HG03060 (cell line): ENCODE data around the gene NIT2.

Source experiments
- ATAC-seq: cut with Tn5 transposase; IDR thresholded peaks from one replicate; pipeline ENCODE4 v1.9.1; 2021; ENCODE audit warnings: low read depth, moderate number of reproducible peaks; ENCODE audit not compliant: unreplicated experiment

The NIT2 gene

GRCh38 chr3:100386437-100387074 is 52.0 kb downstream of the NIT2 start:
- no peak for ATAC-seq

GRCh38 chr3:100389025-100389424 is 54.5 kb downstream of the NIT2 start:
- ATAC-seq = no peak

DNA sequence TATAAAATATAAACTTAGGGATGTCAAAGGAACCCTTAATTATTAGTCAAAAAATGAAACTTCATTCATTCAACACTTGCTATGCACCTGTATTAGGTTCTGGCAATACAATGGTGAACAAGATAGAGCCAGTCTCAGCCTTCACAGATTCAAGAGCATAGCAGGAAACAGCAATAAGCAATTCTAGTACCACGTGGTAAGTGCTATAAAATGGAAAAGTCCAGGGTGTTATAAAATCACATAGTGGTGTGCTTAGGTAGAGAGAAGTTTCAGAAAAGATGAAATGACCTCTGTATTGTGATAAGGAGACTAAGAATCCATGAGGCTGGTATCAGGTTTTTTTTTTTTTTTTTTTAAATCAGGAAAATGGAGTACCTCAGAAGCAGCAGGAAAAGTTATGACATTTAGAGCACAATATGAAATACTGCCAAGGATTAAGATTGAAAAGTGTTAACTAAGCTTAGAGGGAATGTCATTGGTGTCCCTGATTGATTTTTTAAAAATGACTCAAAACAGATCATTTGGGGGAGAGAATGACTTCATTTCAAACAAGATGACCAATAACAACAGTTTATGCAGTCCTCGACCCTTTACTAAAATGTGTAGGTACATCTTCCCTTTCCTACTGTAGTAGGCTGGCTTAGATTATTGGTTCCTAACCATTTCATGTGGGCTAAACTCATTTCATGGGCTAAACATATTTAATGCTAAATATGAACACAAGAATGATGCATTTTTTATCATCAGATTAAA is 61.3 kb downstream of the NIT2 start:
- no peak for ATAC-seq

- ATAC-seq = no peak
These were observed 62.4 kb downstream of the NIT2 start for GRCh38 chr3:100396967-100397366.

- no peak for ATAC-seq
These were observed 64.9 kb downstream of the NIT2 start for GRCh38 chr3:100399341-100400071.

DNA sequence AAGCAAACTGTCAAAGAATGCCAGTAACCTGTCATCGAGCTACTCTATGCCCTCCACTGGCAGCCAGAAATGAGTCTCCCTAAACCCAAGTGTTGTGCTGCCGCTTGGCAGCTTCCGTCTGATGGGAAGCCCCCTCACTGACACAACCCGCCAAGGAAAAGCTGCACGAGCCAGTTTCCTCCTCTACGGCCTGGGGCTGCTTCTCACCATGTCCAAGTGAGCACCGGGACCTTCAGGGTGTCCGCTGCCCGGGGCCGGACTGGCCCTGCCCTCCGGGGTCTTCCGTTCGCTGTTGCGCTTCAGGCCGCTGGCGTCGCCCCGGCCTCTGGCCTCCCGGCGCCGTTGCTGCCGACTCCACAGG is 65.8 kb downstream of the NIT2 start:
- peak; percentile 4 for ATAC-seq

DNA sequence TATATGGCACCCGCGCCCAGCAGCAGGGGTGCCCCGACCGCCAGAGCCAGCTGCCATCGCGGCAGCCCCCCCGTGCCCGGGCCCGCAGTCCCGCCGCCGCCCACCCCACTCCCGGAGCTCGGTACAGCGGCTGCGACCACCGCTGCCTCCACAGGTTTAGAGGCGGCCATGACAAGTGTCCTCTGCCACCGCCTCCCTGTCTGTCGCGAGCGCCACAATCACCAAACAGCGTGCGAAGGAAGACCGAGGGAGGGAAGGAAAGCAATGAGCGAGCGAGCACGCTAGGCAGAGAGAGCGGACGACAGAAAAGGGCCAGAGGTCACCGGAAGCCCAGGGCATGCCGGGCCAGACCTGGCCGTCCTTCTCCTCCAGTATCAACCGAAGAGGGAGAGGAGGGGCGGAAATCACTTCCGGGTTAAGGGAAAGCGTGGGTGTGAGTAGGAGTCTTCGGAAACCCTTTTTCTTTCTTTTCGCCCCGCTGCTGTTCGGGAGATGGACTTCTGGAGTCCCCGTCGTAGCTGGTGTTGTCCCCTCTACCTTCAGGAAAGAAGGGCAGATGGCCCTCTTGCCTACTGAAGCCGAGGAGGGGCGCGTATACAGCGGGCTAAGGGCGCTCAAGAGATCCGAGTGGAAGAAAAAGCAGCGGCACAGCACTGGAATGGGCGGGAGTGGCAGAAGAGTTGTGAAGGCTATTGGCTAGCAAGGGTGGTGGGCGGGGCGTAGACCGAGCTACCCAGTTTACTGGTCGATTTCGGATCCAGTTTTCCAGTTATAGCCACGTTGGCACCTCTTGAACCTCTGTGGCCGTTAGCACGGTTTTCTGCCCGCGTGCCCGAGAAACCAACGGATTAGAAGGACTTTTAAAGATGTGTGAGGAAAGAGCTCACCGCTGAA is 66.5 kb downstream of the NIT2 start, which contains the start of the genes LNP1 and TOMM70:
TSS of gene LNP1 (plus strand) at position 760 of the 894 bp plus-strand sequence. CDS start 28,191 bp downstream, outside the sequence.
TSS of gene TOMM70 (minus strand) at position 310 of the 894 bp plus-strand sequence. CDS start at position 170, 140 bp downstream.
- ATAC-seq = peak; percentile 80

GRCh38 chr3:100401674-100402041 is 67.1 kb downstream of the NIT2 start:
- ATAC-seq = peak; percentile 5

GRCh38 chr3:100402256-100402655 is 67.7 kb downstream of the NIT2 start:
- ATAC-seq = no peak

DNA sequence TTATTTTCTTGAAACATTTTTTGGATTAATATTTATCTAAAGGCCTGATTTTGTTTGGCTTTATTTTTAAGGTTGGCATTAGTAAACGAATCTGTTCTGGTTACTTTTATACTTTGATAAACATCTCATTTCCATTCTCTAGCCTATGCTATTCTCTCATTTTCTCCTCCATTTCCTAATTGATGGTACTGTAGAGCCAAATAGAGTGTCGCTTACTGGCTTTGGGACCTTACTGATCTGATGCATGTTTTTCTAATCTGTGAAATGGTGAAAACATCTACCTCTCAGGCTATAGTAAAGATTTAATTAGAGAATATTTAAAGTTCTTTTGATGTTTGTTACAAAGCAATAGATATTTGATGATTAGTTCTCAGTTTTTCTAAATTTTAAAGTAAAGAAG is 68.3 kb downstream of the NIT2 start:
- no peak for ATAC-seq

DNA sequence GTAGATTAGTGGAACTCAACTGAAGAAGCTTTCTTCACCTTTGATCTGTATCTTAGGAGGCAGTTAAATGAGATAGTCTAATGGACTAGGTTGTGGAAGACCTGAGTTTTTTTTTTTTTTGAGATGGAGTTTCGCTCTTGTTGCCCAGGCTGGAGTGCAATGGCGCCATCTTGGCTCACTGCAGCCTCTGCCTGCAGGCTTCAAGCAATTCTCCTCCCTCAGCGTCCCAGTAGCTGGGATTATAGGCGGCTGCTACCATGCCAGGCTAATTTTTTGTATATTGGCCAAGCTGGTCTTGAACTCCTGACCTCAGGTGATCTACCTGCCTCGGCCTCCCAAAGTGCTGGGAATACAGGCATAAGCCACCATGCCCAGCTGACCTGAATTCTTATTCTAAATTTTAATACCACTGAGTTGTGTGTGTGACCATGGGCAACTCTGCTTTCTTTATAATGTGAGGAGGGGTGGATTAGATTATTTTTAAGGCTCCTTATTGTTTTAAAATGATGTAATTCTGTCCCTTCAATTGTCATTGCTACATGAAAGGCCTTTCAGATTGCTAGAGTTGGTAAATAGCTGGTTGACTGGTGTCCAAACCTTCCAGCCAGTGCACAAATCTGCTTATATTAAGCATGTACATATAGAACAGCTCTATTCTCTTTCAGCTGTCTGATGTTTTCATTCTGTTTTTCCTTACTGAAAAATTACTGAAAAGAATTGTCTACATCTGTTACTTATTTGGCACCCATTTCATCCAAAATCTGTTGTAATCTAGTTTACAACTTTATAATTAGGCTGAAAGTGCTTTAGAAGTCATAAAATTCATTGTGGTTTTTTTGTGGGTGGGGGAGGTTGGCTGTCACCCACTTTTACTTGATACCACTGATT is 69.0 kb downstream of the NIT2 start:
- no peak for ATAC-seq

DNA sequence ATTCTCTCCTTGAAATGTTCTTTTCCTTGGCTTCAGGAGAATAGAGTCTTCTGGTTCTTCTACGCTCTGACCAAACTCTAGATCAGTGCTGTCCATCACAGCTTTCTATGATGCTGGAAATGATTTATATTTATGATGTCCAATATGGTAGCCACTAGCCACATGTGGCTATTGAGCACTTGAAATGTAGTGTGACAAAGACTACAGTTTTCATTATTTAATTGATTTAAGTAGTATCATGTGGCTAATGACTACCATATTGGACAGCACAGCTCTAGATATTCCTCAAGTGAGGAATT is 69.6 kb downstream of the NIT2 start:
- ATAC-seq = no peak

GRCh38 chr3:100407164-100407563 is 72.6 kb downstream of the NIT2 start:
- no peak for ATAC-seq

DNA sequence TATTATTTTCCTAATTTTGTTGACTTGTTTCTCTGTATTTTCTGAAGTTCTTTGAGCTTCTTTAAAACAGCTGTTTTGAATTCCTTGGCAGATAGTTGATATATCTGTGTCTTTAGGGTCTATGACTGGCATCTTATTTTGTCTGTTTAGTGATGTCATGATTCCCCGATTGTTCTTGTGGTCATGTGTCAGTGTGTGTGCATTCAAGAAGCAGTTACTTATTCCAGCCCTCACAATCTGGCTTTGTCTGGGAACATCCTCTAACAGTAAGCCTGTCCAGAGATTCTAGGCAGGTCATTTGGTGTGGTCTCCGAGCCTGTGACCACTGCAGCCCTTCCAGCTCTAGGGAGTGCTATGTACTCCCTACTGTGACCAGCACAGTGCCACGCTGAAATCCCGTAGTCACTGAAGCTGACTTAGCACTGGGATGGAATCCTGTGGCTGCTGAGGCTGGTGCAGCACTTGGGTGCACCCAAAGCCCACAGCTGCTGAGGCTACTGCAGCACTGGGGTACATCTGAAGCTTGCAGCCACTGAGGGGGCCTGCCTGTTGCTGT is 73.5 kb downstream of the NIT2 start:
- ATAC-seq = no peak
